WTC11 (cell line): ENCODE results near the gene IFFO2. TPM values are rescaled to one million over a fixed set of nuclear protein-coding genes. Genes with fewer than 3 reads are reported as not detected.

ENCODE experiments used
- ATAC-seq: fragments of 200-7000 bp; cut with Tn5 transposase; 2 replicates; pipeline ENCODE4 v1.10.0; 2021; ENCODE audit warnings: mild to moderate bottlenecking, moderate library complexity
- CTCF ChIA-PET: fragments of 300-600 bp; sonication (Branson Sonifier 250); formaldehyde crosslinking; loops from one replicate; lab custom pipeline; 2021; ENCODE audit warnings: antibody characterized with exemption; lab: Charles Lee
- POLR2A ChIA-PET: fragments of 350-600 bp; sonication (Branson Sonifier 250); formaldehyde crosslinking; loops from one replicate; lab custom pipeline; 2021; ENCODE audit warnings: antibody characterized with exemption; lab: Charles Lee
- DNase-seq: peaks from one replicate; pipeline ENCODE4 v3.0.0; 2021; ENCODE audit warnings: low spot score
- H3K27ac Mint-ChIP-seq: 2 replicates; pipeline ENCODE4 v1.8.0; 2021; ENCODE audit warnings: mixed read lengths
- H3K27me3 Mint-ChIP-seq: 2 replicates; pipeline ENCODE4 v1.8.0; 2021; ENCODE audit warnings: low read depth, mild to moderate bottlenecking, moderate library complexity, mixed read lengths
- H3K36me3 Mint-ChIP-seq: 2 replicates; pipeline ENCODE4 v1.8.0; 2021; ENCODE audit warnings: mixed read lengths
- H3K4me1 Mint-ChIP-seq: 2 replicates; pipeline ENCODE4 v1.8.0; 2022; ENCODE audit warnings: mixed read lengths
- H3K4me3 Mint-ChIP-seq: 2 replicates; pipeline ENCODE4 v1.8.0; 2021; ENCODE audit warnings: mild to moderate bottlenecking, moderate library complexity, mixed read lengths
- H3K9me3 Mint-ChIP-seq: 2 replicates; pipeline ENCODE4 v1.8.0; 2021; ENCODE audit warnings: mixed read lengths
- CBFB ChIP-seq: sonication (generic); formaldehyde crosslinking; IDR thresholded peaks from 2 replicates; pipeline ENCODE4 v1.8.1; 2022; ENCODE audit warnings: mild to moderate bottlenecking, low read depth, missing genetic modification reagents
- CREB1 ChIP-seq: sonication (generic); formaldehyde crosslinking; IDR thresholded peaks from 2 replicates; pipeline ENCODE4 v1.8.0; 2023; ENCODE audit warnings: mild to moderate bottlenecking, missing genetic modification reagents
- ELF4 ChIP-seq: sonication (generic); formaldehyde crosslinking; IDR thresholded peaks from 2 replicates; pipeline ENCODE4 v1.8.1; 2022; ENCODE audit warnings: low read depth, mild to moderate bottlenecking, moderate library complexity, missing genetic modification reagents
- EMX1 ChIP-seq: fragments of 250-450 bp; sonication (Bioruptor Pico); IDR thresholded peaks from 2 replicates; pipeline ENCODE4 v1.8.0; 2021; ENCODE audit warnings: mild to moderate bottlenecking
- ESRRA ChIP-seq: sonication (generic); formaldehyde crosslinking; IDR thresholded peaks from 2 replicates; pipeline ENCODE4 v1.8.1; 2022; ENCODE audit warnings: mild to moderate bottlenecking, missing genetic modification reagents, borderline replicate concordance
- FOXJ3 ChIP-seq: sonication (generic); formaldehyde crosslinking; IDR thresholded peaks from 2 replicates; pipeline ENCODE4 v1.9.0; 2021; ENCODE audit warnings: missing genetic modification reagents, mild to moderate bottlenecking, borderline replicate concordance
- FOXK1 ChIP-seq: sonication (generic); formaldehyde crosslinking; IDR thresholded peaks from 2 replicates; pipeline ENCODE4 v1.8.0; 2022; ENCODE audit warnings: mild to moderate bottlenecking, moderate library complexity, missing genetic modification reagents
- JUN ChIP-seq: sonication (generic); formaldehyde crosslinking; IDR thresholded peaks from 2 replicates; pipeline ENCODE4 v1.8.0; 2023; ENCODE audit warnings: mild to moderate bottlenecking, missing genetic modification reagents
- PRRX2 ChIP-seq: fragments of 250-450 bp; sonication (Bioruptor Pico); IDR thresholded peaks from 2 replicates; pipeline ENCODE4 v1.8.0; 2021; ENCODE audit warnings: mild to moderate bottlenecking
- SMAD3 ChIP-seq: sonication (generic); formaldehyde crosslinking; IDR thresholded peaks from 2 replicates; pipeline ENCODE4 v1.8.0; 2022; ENCODE audit warnings: missing genetic modification reagents, mild to moderate bottlenecking, borderline replicate concordance
- SOX15 ChIP-seq: fragments of 250-450 bp; sonication (Bioruptor Pico); IDR thresholded peaks from 2 replicates; pipeline ENCODE4 v1.9.0; 2021; ENCODE audit warnings: mild to moderate bottlenecking
- TP53 ChIP-seq: sonication (generic); formaldehyde crosslinking; IDR thresholded peaks from 2 replicates; pipeline ENCODE4 v1.8.1; 2023; ENCODE audit warnings: mild to moderate bottlenecking, missing genetic modification reagents
- ZNF121 ChIP-seq: sonication (generic); formaldehyde crosslinking; IDR thresholded peaks from 2 replicates; pipeline ENCODE4 v1.8.0; 2023; ENCODE audit warnings: missing genetic modification reagents
- ZNF416 ChIP-seq: fragments of 250-450 bp; sonication (Bioruptor Pico); IDR thresholded peaks from 2 replicates; pipeline ENCODE4 v1.9.0; 2021; ENCODE audit warnings: mild to moderate bottlenecking, inconsistent platforms
- ZNF671 ChIP-seq: fragments of 250-450 bp; sonication (Bioruptor Pico); IDR thresholded peaks from 2 replicates; pipeline ENCODE4 v1.8.0; 2021; ENCODE audit warnings: mild to moderate bottlenecking
- total RNA-seq: library from RNA; stranded (reverse); gene quantifications from 3 replicates; pipeline ENCODE4 v1.2.3, GENCODE V29; 2021
- TF ChIP-seq, protein P1 (sequence below): sonication (generic); formaldehyde crosslinking; IDR thresholded peaks from 2 replicates; pipeline ENCODE4 v1.8.1; 2022; ENCODE audit warnings: mild to moderate bottlenecking, missing genetic modification reagents, moderate library complexity, borderline replicate concordance
- TF ChIP-seq, protein P2 (sequence below): fragments of 250-450 bp; sonication (Bioruptor Pico); IDR thresholded peaks from 2 replicates; pipeline ENCODE4 v2.1.2; 2022; ENCODE audit warnings: mild to moderate bottlenecking, moderate library complexity
- TF ChIP-seq, protein P3 (sequence below): sonication (generic); formaldehyde crosslinking; IDR thresholded peaks from 2 replicates; pipeline ENCODE4 v1.8.0; 2022; ENCODE audit warnings: mild to moderate bottlenecking, missing genetic modification reagents
- TF ChIP-seq, protein P4 (sequence below): fragments of 200-600 bp; IDR thresholded peaks from 2 replicates; pipeline ENCODE4 v1.8.0; 2022; ENCODE audit warnings: antibody characterized with exemption
- TF ChIP-seq, protein P5 (sequence below): sonication (generic); formaldehyde crosslinking; IDR thresholded peaks from 2 replicates; pipeline ENCODE4 v1.8.0; 2022; ENCODE audit warnings: missing genetic modification reagents
- TF ChIP-seq, protein P6 (sequence below): sonication (generic); formaldehyde crosslinking; IDR thresholded peaks from 2 replicates; pipeline ENCODE4 v1.8.1; 2022; ENCODE audit warnings: missing genetic modification reagents, borderline replicate concordance

The IFFO2 gene
- total RNA-seq, 1 experiment from 2014 or later: 8.1 TPM

DNA sequence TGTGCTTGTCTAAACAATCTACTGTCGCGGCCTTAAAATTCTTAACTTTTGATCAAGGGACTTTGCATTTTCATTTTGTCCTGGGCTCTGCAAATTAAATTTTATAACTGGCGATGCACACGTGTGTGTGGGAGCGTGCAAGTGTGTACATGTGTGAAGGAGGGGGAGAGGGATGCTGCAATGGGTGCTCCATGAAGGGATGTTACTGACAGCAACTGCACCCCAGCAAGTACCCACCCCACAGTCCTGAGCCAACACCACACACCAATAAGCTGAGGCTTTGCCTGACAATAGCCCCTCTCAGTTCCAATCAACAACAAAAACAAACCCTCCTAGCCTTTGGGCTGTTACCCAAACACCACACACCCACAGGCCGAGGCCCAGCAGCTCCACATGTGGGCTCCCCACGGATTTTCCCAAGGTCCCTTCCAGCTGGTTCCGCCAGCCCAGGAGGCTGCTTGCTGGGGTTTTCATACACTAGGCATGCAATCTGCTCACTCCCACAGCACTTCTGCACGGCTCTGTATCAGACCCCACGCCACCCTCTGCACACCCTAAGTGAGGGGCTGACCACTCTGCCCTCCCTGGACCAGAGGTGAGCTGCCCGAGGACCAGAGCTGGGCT is 32.8 kb upstream of the IFFO2 start:
- peaks cover 10% of the 10 kb centered on the region; the same call in 1 of the 2 replicates for H3K4me1 Mint-ChIP-seq
- H3K4me3 Mint-ChIP-seq: no peak overlapping the region
- H3K27me3 Mint-ChIP-seq: peaks cover 7% of the 10 kb centered on the region; the same call in 1 of the 2 replicates
- no peaks in the 10 kb centered on the region for H3K36me3 Mint-ChIP-seq
- ChIA-PET POLR2A (no interaction called here), CTCF (interaction anchor here (1.0 to 2.3 kb wide), 2 partner anchors 66 to 76 kb away, joined by 3 to 12 read pairs; no protein-coding TSS in a partner anchor)
- peaks cover 12% of the 10 kb centered on the region for H3K9me3 Mint-ChIP-seq
- peak; percentile 84 for ATAC-seq
- TF ChIP-seq SOX15 (CRISPR knock-in tag) (no peak), SMAD3 (no peak), TP53 (CRISPR knock-in tag) (no peak), JUN (CRISPR knock-in tag) (no peak)
- TF ChIP-seq, protein P1, sequence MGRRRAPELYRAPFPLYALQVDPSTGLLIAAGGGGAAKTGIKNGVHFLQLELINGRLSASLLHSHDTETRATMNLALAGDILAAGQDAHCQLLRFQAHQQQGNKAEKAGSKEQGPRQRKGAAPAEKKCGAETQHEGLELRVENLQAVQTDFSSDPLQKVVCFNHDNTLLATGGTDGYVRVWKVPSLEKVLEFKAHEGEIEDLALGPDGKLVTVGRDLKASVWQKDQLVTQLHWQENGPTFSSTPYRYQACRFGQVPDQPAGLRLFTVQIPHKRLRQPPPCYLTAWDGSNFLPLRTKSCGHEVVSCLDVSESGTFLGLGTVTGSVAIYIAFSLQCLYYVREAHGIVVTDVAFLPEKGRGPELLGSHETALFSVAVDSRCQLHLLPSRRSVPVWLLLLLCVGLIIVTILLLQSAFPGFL (CRISPR knock-in tag): no peak
- TF ChIP-seq, protein P2, sequence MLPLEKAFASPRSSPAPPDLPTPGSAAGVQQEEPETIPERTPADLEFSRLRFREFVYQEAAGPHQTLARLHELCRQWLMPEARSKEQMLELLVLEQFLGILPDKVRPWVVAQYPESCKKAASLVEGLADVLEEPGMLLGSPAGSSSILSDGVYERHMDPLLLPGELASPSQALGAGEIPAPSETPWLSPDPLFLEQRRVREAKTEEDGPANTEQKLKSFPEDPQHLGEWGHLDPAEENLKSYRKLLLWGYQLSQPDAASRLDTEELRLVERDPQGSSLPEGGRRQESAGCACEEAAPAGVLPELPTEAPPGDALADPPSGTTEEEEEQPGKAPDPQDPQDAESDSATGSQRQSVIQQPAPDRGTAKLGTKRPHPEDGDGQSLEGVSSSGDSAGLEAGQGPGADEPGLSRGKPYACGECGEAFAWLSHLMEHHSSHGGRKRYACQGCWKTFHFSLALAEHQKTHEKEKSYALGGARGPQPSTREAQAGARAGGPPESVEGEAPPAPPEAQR (CRISPR knock-in tag): no peak
- TF ChIP-seq, protein P3, sequence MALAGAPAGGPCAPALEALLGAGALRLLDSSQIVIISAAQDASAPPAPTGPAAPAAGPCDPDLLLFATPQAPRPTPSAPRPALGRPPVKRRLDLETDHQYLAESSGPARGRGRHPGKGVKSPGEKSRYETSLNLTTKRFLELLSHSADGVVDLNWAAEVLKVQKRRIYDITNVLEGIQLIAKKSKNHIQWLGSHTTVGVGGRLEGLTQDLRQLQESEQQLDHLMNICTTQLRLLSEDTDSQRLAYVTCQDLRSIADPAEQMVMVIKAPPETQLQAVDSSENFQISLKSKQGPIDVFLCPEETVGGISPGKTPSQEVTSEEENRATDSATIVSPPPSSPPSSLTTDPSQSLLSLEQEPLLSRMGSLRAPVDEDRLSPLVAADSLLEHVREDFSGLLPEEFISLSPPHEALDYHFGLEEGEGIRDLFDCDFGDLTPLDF (CRISPR knock-in tag): no peak
- TF ChIP-seq, protein P4, sequence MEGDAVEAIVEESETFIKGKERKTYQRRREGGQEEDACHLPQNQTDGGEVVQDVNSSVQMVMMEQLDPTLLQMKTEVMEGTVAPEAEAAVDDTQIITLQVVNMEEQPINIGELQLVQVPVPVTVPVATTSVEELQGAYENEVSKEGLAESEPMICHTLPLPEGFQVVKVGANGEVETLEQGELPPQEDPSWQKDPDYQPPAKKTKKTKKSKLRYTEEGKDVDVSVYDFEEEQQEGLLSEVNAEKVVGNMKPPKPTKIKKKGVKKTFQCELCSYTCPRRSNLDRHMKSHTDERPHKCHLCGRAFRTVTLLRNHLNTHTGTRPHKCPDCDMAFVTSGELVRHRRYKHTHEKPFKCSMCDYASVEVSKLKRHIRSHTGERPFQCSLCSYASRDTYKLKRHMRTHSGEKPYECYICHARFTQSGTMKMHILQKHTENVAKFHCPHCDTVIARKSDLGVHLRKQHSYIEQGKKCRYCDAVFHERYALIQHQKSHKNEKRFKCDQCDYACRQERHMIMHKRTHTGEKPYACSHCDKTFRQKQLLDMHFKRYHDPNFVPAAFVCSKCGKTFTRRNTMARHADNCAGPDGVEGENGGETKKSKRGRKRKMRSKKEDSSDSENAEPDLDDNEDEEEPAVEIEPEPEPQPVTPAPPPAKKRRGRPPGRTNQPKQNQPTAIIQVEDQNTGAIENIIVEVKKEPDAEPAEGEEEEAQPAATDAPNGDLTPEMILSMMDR: no peak
- TF ChIP-seq, all 79 proteins: peak for 0
- DNase-seq: no peak
- H3K27ac Mint-ChIP-seq: no peak overlapping the region

DNA sequence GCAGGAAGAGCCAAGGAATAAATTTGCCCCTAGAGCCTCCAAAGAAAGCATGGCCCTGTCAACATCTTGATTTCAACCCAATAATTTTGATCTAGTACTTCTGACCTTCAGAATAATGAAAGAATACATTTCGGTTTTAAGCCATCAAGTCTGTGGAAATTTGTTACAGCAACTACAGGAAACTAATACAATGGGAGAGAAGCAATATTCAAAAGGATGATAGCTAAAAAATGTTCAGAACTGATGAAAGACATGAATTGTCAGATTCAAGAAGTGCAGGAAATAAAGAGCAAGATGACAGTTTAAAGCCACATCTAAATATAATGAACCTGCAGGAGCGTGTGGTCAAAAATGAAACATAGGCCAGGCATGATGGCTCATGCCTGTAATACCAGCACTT is 24.8 kb upstream of the IFFO2 start:
- Mint-ChIP-seq H3K36me3 (no peaks in the 10 kb centered on the region), H3K27me3 (peaks cover 29% of the 10 kb centered on the region), H3K9me3 (peaks cover 12% of the 10 kb centered on the region; the same call in 1 of the 2 replicates), H3K4me3 (no peak overlapping the region), H3K4me1 (no peaks in the 10 kb centered on the region), H3K27ac (no peak overlapping the region)
- DNase-seq: no peak
- CTCF ChIA-PET: no interaction called here
- ATAC-seq: no peak
- POLR2A ChIA-PET: no interaction called here
- TF ChIP-seq ZNF416 (CRISPR knock-in tag): no peak
- no peak for TF ChIP-seq JUN (CRISPR knock-in tag)
- TF ChIP-seq, all 79 proteins: peak for 0

DNA sequence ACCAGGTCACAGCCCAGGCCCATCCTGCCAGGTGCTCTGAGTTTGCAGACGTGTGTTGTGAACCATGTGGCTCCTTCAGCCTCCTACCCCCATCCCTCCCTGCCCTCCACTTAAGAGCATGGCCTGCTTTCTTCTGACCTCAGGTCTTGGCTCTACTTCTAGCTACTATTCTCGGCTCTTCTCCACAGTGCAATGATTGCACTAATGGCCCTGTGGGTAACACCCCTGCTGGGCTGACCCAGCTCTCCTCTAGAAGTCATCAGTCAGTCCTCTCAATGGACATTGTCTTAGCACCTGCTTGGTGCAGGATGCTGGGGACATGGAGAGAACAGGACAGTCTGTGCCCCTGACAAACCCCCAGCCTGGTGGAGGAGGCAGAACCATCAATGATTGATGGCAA is 22.2 kb upstream of the IFFO2 start:
- Mint-ChIP-seq H3K4me3 (no peak overlapping the region), H3K4me1 (no peaks in the 10 kb centered on the region), H3K27me3 (peaks cover 24% of the 10 kb centered on the region), H3K9me3 (peaks cover 12% of the 10 kb centered on the region; the same call in 1 of the 2 replicates), H3K27ac (no peak overlapping the region), H3K36me3 (no peaks in the 10 kb centered on the region)
- ChIA-PET CTCF (interaction anchor here (0.9 kb wide), 1 partner anchor 33 kb away, joined by 3 read pairs; no protein-coding TSS in a partner anchor), POLR2A (no interaction called here)
- DNase-seq: no peak
- no peak for ATAC-seq
- TF ChIP-seq ZNF121: no peak
- TF ChIP-seq FOXK1 (CRISPR knock-in tag): no peak
- TF ChIP-seq, protein P5, sequence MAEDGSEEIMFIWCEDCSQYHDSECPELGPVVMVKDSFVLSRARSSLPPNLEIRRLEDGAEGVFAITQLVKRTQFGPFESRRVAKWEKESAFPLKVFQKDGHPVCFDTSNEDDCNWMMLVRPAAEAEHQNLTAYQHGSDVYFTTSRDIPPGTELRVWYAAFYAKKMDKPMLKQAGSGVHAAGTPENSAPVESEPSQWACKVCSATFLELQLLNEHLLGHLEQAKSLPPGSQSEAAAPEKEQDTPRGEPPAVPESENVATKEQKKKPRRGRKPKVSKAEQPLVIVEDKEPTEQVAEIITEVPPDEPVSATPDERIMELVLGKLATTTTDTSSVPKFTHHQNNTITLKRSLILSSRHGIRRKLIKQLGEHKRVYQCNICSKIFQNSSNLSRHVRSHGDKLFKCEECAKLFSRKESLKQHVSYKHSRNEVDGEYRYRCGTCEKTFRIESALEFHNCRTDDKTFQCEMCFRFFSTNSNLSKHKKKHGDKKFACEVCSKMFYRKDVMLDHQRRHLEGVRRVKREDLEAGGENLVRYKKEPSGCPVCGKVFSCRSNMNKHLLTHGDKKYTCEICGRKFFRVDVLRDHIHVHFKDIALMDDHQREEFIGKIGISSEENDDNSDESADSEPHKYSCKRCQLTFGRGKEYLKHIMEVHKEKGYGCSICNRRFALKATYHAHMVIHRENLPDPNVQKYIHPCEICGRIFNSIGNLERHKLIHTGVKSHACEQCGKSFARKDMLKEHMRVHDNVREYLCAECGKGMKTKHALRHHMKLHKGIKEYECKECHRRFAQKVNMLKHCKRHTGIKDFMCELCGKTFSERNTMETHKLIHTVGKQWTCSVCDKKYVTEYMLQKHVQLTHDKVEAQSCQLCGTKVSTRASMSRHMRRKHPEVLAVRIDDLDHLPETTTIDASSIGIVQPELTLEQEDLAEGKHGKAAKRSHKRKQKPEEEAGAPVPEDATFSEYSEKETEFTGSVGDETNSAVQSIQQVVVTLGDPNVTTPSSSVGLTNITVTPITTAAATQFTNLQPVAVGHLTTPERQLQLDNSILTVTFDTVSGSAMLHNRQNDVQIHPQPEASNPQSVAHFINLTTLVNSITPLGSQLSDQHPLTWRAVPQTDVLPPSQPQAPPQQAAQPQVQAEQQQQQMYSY (CRISPR knock-in tag): no peak
- TF ChIP-seq ELF4: no peak
- TF ChIP-seq CREB1 (CRISPR knock-in tag): no peak
- no peak for TF ChIP-seq FOXJ3 (CRISPR knock-in tag)
- no peak for TF ChIP-seq ZNF671 (CRISPR knock-in tag)
- no peak for TF ChIP-seq CBFB (CRISPR knock-in tag)
- TF ChIP-seq, protein P6, sequence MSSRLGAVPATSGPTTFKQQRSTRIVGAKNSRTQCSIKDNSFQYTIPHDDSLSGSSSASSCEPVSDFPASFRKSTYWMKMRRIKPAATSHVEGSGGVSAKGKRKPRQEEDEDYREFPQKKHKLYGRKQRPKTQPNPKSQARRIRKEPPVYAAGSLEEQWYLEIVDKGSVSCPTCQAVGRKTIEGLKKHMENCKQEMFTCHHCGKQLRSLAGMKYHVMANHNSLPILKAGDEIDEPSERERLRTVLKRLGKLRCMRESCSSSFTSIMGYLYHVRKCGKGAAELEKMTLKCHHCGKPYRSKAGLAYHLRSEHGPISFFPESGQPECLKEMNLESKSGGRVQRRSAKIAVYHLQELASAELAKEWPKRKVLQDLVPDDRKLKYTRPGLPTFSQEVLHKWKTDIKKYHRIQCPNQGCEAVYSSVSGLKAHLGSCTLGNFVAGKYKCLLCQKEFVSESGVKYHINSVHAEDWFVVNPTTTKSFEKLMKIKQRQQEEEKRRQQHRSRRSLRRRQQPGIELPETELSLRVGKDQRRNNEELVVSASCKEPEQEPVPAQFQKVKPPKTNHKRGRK (CRISPR knock-in tag): no peak
- no peak for TF ChIP-seq PRRX2
- no peak for TF ChIP-seq EMX1 (CRISPR knock-in tag)
- no peak for TF ChIP-seq ESRRA (CRISPR knock-in tag)
